Mammary epithelial cell (primary cell): ENCODE measurements around the gene FLT4.

Experiments used
- CTCF ChIP-seq, 2 donors: IDR thresholded peaks in 1 of 2; conservative IDR thresholded peaks in 1 of 2; 2 replicates each; pipeline ENCODE4 v1.5.1; 2011 to 2012; ENCODE audit warnings: inconsistent platforms in 2 of 2, low read length in 2 of 2, mild to moderate bottlenecking in 2 of 2, control low read depth in 1 of 2, low read depth in 1 of 2; ENCODE audit not compliant: insufficient read depth in 1 of 2; ENCODE audit errors: extremely low read depth in 1 of 2
- EZH2 ChIP-seq: IDR thresholded peaks from 2 replicates; pipeline ENCODE4 v1.6.1; 2012; ENCODE audit warnings: low read length, inconsistent platforms, borderline replicate concordance

- TF ChIP-seq CTCF (conservative IDR thresholded peaks at IDR 0.05 in 1 of 2, IDR thresholded peaks at IDR 0.05 in 1 of 2; ENCODE audit: extremely low read depth in 1 of 2, insufficient read depth in 1 of 2, low read depth in 1 of 2, low read length in 2 of 2) (no peak), EZH2 (no peak)
These were observed 55.8 kb downstream of the FLT4 start for GRCh38 chr5:180593446-180594206.
